Mammary epithelial cell (primary cell): ENCODE results near the gene URI1.

Source experiments
- CTCF ChIP-seq, 2 donors: IDR thresholded peaks in 1 of 2; conservative IDR thresholded peaks in 1 of 2; 2 replicates each; pipeline ENCODE4 v1.5.1; 2011 to 2012; ENCODE audit warnings: inconsistent platforms in 2 of 2, low read length in 2 of 2, mild to moderate bottlenecking in 2 of 2, control low read depth in 1 of 2, low read depth in 1 of 2; ENCODE audit not compliant: insufficient read depth in 1 of 2; ENCODE audit errors: extremely low read depth in 1 of 2
- EZH2 ChIP-seq: IDR thresholded peaks from 2 replicates; pipeline ENCODE4 v1.6.1; 2012; ENCODE audit warnings: low read length, inconsistent platforms, borderline replicate concordance

- no peak for TF ChIP-seq CTCF (conservative IDR thresholded peaks at IDR 0.05 in 1 of 2, IDR thresholded peaks at IDR 0.05 in 1 of 2; ENCODE audit: extremely low read depth in 1 of 2, insufficient read depth in 1 of 2, low read depth in 1 of 2, low read length in 2 of 2)
- no peak for TF ChIP-seq EZH2
These were observed 59.8 kb downstream of the URI1 start for GRCh38 chr19:30001791-30002190.
